GM12878 (cell line): ENCODE data around the gene ZDHHC14. TPM values are rescaled to one million over a fixed set of nuclear protein-coding genes. Genes with fewer than 3 reads are reported as not detected.

Source experiments
- ATAC-seq: fragments of 200-7000 bp; cut with Tn5 transposase; 3 replicates; pipeline ENCODE4 v1.9.1; 2020; ENCODE audit warnings: mild to moderate bottlenecking, moderate library complexity
- BruUV-seq: library from RNA; stranded (reverse); fragments of 400-500 nt; replicated peaks from 2 replicates; lab custom pipeline; 2021; lab: Mats Ljungman, UMichigan
- CTCF ChIA-PET: fragments of 300-600 bp; sonication (Branson Sonifier 250); formaldehyde crosslinking; extraction: SDS; loops from one replicate; lab custom pipeline; 2021; ENCODE audit warnings: inconsistent platforms; lab: Yijun Ruan, JAX
- POLR2A ChIA-PET: fragments of 350-600 bp; formaldehyde crosslinking; extraction: SDS; loops from one replicate; lab custom pipeline; 2021; ENCODE audit warnings: inconsistent platforms; lab: Charles Lee
- RAD21 ChIA-PET: fragments of 300-600 bp; sonication (Branson Sonifier 250); formaldehyde crosslinking; loops from one replicate; lab custom pipeline; 2023; ENCODE audit warnings: antibody characterized with exemption; ENCODE audit not compliant: unreplicated experiment; lab: Charles Lee
- SMC1A ChIA-PET: fragments of 300-600 bp; sonication (Branson Sonifier 250); formaldehyde crosslinking; loops from one replicate; lab custom pipeline; 2023; ENCODE audit not compliant: unreplicated experiment, uncharacterized antibody; lab: Charles Lee
- DNase-seq: peaks from one replicate; pipeline ENCODE4 v3.0.0-alpha.2; 2011; ENCODE audit warnings: low read depth, low spot score
- FAIRE-seq: peaks from 3 replicates; lab custom pipeline; 2011; peaks lifted over from hg19 to GRCh38; lab: Jason Lieb, UNC
- H2AFZ ChIP-seq: 2 replicates; pipeline ENCODE4 v1.6.0; 2011; ENCODE audit warnings: low read depth, low read length, control low read depth; ENCODE audit not compliant: control insufficient read depth
- H3K27ac ChIP-seq: 2 replicates; pipeline ENCODE4 v1.5.1; 2011; ENCODE audit warnings: control low read depth; ENCODE audit not compliant: control insufficient read depth, insufficient read depth
- H3K27me3 ChIP-seq, 2 experiments: replicated peaks in 1 of 2; 2 replicates each; pipeline versions ENCODE4 v1.6.0 to v1.6.1; 2011; ENCODE audit warnings: low read length in 1 of 2; ENCODE audit not compliant: control insufficient read depth in 2 of 2, insufficient read depth in 2 of 2
- H3K36me3 ChIP-seq, 2 experiments: 2 replicates each; pipeline ENCODE4 v1.5.1; 2011; ENCODE audit warnings: low read length in 1 of 2; ENCODE audit not compliant: control insufficient read depth in 2 of 2, insufficient read depth in 2 of 2
- H3K4me1 ChIP-seq: 2 replicates; pipeline ENCODE4 v1.6.1; 2011; ENCODE audit warnings: mild to moderate bottlenecking, low read length, moderate library complexity, mixed read lengths; ENCODE audit not compliant: control insufficient read depth, insufficient read depth
- H3K4me2 ChIP-seq: 2 replicates; pipeline ENCODE4 v1.6.0; 2011; ENCODE audit warnings: control low read depth; ENCODE audit not compliant: control insufficient read depth, insufficient read depth
- H3K4me3 ChIP-seq: fragments of 200-600 bp; sonication (generic); 2 replicates; pipeline ENCODE4 v1.5.1; 2016
- H3K79me2 ChIP-seq: 2 replicates; pipeline ENCODE4 v1.6.0; 2011; ENCODE audit warnings: low read length; ENCODE audit not compliant: control insufficient read depth, insufficient read depth
- H3K9ac ChIP-seq: 2 replicates; pipeline ENCODE4 v1.8.0; 2011; ENCODE audit warnings: low read length, control low read depth, mixed read lengths; ENCODE audit not compliant: control insufficient read depth, insufficient read depth
- H3K9me3 ChIP-seq: replicated peaks from 3 replicates; pipeline ENCODE4 v1.5.1; 2011; ENCODE audit warnings: mild to moderate bottlenecking, low read length; ENCODE audit not compliant: control insufficient read depth, insufficient read depth
- H4K20me1 ChIP-seq: 2 replicates; pipeline ENCODE4 v1.6.0; 2011; ENCODE audit not compliant: control insufficient read depth, insufficient read depth
- CEBPB ChIP-seq, 2 experiments: fragments of 150-350 bp in 1 of 2; IDR thresholded peaks; 2 replicates each; pipeline ENCODE4 v1.6.1; 2012 to 2014; ENCODE audit warnings: low read depth in 2 of 2, low read length in 2 of 2, borderline replicate concordance in 1 of 2, inconsistent platforms in 1 of 2
- E4F1 ChIP-seq: fragments of 450-650 bp; IDR thresholded peaks from 2 replicates; pipeline ENCODE4 v1.6.1; 2018; ENCODE audit warnings: borderline replicate concordance, mild to moderate bottlenecking; ENCODE audit not compliant: partially characterized antibody
- EZH2 ChIP-seq: IDR thresholded peaks from 2 replicates; pipeline ENCODE4 v1.6.1; 2012; ENCODE audit warnings: low read depth, mild to moderate bottlenecking, control low read depth, inconsistent platforms, low read length, borderline replicate concordance; ENCODE audit not compliant: control insufficient read depth
- HDAC2 ChIP-seq: fragments of 200-600 bp; sonication (generic); IDR thresholded peaks from 2 replicates; pipeline ENCODE4 v1.6.1; 2017
- IKZF1 ChIP-seq: fragments of 450-650 bp; conservative IDR thresholded peaks from 2 replicates; pipeline ENCODE4 v1.6.1; 2017; ENCODE audit warnings: antibody characterized with exemption, mild to moderate bottlenecking
- IKZF2 ChIP-seq, 2 experiments: fragments of 450-650 bp; IDR thresholded peaks; 2 replicates each; pipeline ENCODE4 v1.6.1; 2017; ENCODE audit warnings: mild to moderate bottlenecking in 2 of 2, moderate library complexity in 2 of 2
- IRF4 ChIP-seq: IDR thresholded peaks from 2 replicates; pipeline ENCODE4 v1.6.1; 2011; ENCODE audit warnings: low read depth, low read length
- KDM1A ChIP-seq: fragments of 200-600 bp; sonication (generic); IDR thresholded peaks from 2 replicates; pipeline ENCODE4 v1.6.1; 2016; ENCODE audit warnings: borderline replicate concordance
- LARP7 ChIP-seq: fragments of 450-650 bp; IDR thresholded peaks from 2 replicates; pipeline ENCODE4 v1.6.1; 2017; ENCODE audit warnings: mild to moderate bottlenecking
- MYC ChIP-seq: IDR thresholded peaks from 2 replicates; pipeline ENCODE4 v1.6.1; 2011; ENCODE audit warnings: mild to moderate bottlenecking, low read length, moderate library complexity, inconsistent platforms; ENCODE audit not compliant: insufficient read depth, insufficient replicate concordance, insufficient read length, severe bottlenecking
- NFYB ChIP-seq: IDR thresholded peaks from 2 replicates; pipeline ENCODE4 v1.6.1; 2011; ENCODE audit warnings: low read depth, mild to moderate bottlenecking, low read length, improper control_type of control experiment, moderate library complexity; ENCODE audit not compliant: insufficient read depth
- NR2C2 ChIP-seq: IDR thresholded peaks from 2 replicates; pipeline ENCODE4 v1.6.1; 2011; ENCODE audit warnings: borderline replicate concordance, low read depth; ENCODE audit not compliant: control insufficient read depth, insufficient read length
- POLR2AphosphoS2 ChIP-seq: IDR thresholded peaks from 2 replicates; pipeline ENCODE4 v1.6.1; 2011; ENCODE audit warnings: low read depth, mild to moderate bottlenecking, low read length, improper control_type of control experiment, moderate library complexity
- SUPT20H ChIP-seq: IDR thresholded peaks from 2 replicates; pipeline ENCODE4 v1.6.1; 2011; ENCODE audit warnings: low read depth, mild to moderate bottlenecking, low read length, moderate library complexity, borderline replicate concordance; ENCODE audit not compliant: control insufficient read depth
- TARDBP ChIP-seq: IDR thresholded peaks from 2 replicates; pipeline ENCODE4 v1.6.1; 2016; ENCODE audit warnings: borderline replicate concordance
- ZNF274 ChIP-seq: IDR thresholded peaks from one replicate; pipeline ENCODE4 v1.8.0; 2011; ENCODE audit not compliant: insufficient read length, insufficient read depth
- WGBS: methylation state at CpG from one replicate; pipeline ENCODE4 v1.1.6; 2016; ENCODE audit warnings: low lambda C conversion rate; ENCODE audit not compliant: insufficient replicate concordance, insufficient coverage; ENCODE audit errors: missing lambda C conversion rate; 5-methylcytosine and 5-hydroxymethylcytosine counted together
- in situ Hi-C: fragments of 300-500 bp; cut with MboI; formaldehyde crosslinking; loops from 9 replicates; pipeline ENCODE4 v1.14.3; 2018; ENCODE audit warnings: mixed read lengths
- intact Hi-C: fragments of 100-400 bp; cut with micrococcal nuclease; formaldehyde crosslinking; loops from one replicate; pipeline ENCODE4 v1.14.2; 2022; ENCODE audit not compliant: unreplicated experiment
- polyA plus RNA-seq, 11 experiments: library from polyadenylated mRNA; depleted of rRNA in 4 of 11; unstranded in 6 of 11; stranded (reverse) in 5 of 11; fragments of >200 nt; fragmentation: Nextera tagmentation in 4 of 11; fragmentation: Illumina TruSeq in 1 of 11; extraction: Ambion mirVana in 4 of 11; extraction: Trizol in 1 of 11; gene quantifications; 1 replicate in 1 of 11; 2 replicates in 10 of 11; pipeline versions ENCODE4 v1.2.1 to v1.2.3, GENCODE V29; 2011 to 2016; ENCODE audit warnings: inconsistent platforms in 2 of 11, missing spikeins in 2 of 11, low read depth in 1 of 11
- total RNA-seq, 4 experiments: library from RNA; depleted of rRNA in 3 of 4; stranded (reverse); fragments of >200 nt in 3 of 4; fragmentation: Illumina TruSeq in 1 of 4; extraction: Trizol in 1 of 4; gene quantifications; 2 replicates each; pipeline versions ENCODE4 v1.2.1 to v1.2.3, GENCODE V29; 2013 to 2021

ZDHHC14 gene
- total and polyA plus RNA-seq, 10 of the 15 experiments (the other 5 are each of a cell fraction or from before 2014, with no cell fraction given): 0.15 to 16.0 (median 0.76) TPM; not detected in 1

- ChIA-PET RAD21 (interaction anchor here (1.0 to 1.5 kb wide), 3 partner anchors 44 to 54 kb away, joined by 3 read pairs; no protein-coding TSS in a partner anchor), SMC1A (interaction anchor here (1.2 to 3.7 kb wide), 5 partner anchors 11 to 301 kb away, joined by 3 to 18 read pairs (median 3); no protein-coding TSS in a partner anchor), CTCF (interaction anchor here (0.7 to 3.3 kb wide), 4 partner anchors 51 to 301 kb away, joined by 3 to 26 read pairs (median 4); no protein-coding TSS in a partner anchor)
- Histone ChIP-seq H3K4me3 (no peak overlapping the region), H3K4me1 (no peaks in the 10 kb centered on the region)
- 94% methylated on average over 4 of the region's 4 CpGs for WGBS
- TF ChIP-seq EZH2 (no peak), POLR2AphosphoS2 (no peak), HDAC2 (no peak), IKZF2 (IDR thresholded peaks at IDR 0.05) (no peak), CEBPB (IDR thresholded peaks at IDR 0.05; ENCODE audit: borderline replicate concordance in 1 of 2, low read depth in 2 of 2, low read length in 2 of 2) (no peak), ZNF274 (no peak), E4F1 (no peak), IKZF1 (no peak), NFYB (no peak), MYC (no peak), KDM1A (no peak), SUPT20H (no peak), LARP7 (no peak), IRF4 (no peak), TARDBP (no peak), NR2C2 (no peak)
- TF ChIP-seq, all 136 proteins: peak for 0
- no peaks in the 10 kb centered on the region for H3K36me3 ChIP-seq
- H3K27ac ChIP-seq: no peak overlapping the region
- in situ Hi-C loops (no loop called here), intact Hi-C loops (no loop called here)
- no peaks in the 10 kb centered on the region for H4K20me1 ChIP-seq
- no peaks in the 10 kb centered on the region for H3K79me2 ChIP-seq
- H3K4me2 ChIP-seq: no peak overlapping the region
- no peak overlapping the region for H3K9ac ChIP-seq
- FAIRE-seq (no peak), ATAC-seq (no peak), DNase-seq (no peak)
- H3K27me3 ChIP-seq: no peaks in the 10 kb centered on the region
- H3K9me3 ChIP-seq: no peaks in the 10 kb centered on the region
- no TSS peak for BruUV-seq
- no peak overlapping the region for H2AFZ ChIP-seq
- POLR2A ChIA-PET: no interaction called here
Observed at GRCh38 chr6:157615951-157616350, 235.0 kb downstream of the ZDHHC14 start.
